NCI-H187 (cell line): ENCODE measurements around the gene CPT1C.
"Not testable (repeated sequence)": the region's sequence is repeated elsewhere in the genome, so short reads cannot be mapped to it uniquely, and the experiment has no call there.

Experiments used
- DNase-seq, 2 experiments: peaks; one replicate each; lab custom pipeline; 2025; lab: John Stamatoyannopoulos, UW

The CPT1C gene

DNA sequence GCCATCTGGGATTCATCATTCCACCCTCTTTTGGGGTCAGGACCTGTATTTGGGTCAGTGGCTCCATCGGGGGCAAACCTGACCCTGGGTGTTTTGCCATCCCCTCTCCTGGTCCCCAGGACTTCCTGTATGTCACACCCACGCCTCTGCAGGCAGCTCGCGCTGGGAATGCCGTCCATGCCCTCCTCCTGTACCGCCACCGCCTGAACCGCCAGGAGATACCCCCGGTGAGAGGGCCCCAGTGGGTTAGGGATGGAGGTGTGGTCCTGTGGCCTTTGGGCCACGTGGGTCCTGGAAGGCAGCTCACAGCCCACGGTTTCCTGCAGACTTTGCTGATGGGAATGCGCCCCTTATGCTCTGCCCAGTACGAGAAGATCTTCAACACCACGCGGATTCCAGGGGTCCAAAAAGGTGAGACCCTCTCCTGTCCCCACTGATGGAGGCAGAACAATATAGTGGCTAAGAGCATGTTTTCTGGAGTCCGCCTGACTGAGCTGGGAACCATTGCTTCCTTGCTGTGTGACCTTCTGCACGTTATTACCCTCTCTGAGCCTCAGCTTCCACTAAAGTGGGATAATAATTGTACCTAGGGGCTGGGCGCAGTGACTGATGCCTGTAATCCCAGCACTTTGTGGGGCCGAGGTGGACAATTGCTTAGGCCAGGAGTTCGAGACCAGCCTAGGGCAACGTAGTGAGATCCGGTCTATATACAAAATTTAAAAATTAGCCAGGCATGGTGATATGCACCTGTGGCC, 14.1 kb downstream of the CPT1C start:
- no peak for DNase-seq

DNA sequence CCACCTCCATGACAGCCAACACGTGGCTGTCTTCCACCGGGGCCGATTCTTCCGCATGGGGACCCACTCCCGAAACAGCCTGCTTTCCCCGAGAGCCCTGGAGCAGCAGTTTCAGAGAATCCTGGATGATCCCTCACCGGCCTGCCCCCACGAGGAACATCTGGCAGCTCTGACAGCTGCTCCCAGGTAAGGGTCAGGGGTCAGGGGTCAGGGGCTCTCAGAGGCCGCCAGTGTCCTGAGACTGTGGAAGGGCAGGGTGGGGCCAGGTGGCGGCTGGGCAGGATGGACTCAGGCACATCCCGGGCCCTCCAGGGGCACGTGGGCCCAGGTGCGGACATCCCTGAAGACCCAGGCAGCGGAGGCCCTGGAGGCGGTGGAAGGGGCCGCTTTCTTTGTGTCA, 15.0 kb downstream of the CPT1C start:
- no peak for DNase-seq

DNA sequence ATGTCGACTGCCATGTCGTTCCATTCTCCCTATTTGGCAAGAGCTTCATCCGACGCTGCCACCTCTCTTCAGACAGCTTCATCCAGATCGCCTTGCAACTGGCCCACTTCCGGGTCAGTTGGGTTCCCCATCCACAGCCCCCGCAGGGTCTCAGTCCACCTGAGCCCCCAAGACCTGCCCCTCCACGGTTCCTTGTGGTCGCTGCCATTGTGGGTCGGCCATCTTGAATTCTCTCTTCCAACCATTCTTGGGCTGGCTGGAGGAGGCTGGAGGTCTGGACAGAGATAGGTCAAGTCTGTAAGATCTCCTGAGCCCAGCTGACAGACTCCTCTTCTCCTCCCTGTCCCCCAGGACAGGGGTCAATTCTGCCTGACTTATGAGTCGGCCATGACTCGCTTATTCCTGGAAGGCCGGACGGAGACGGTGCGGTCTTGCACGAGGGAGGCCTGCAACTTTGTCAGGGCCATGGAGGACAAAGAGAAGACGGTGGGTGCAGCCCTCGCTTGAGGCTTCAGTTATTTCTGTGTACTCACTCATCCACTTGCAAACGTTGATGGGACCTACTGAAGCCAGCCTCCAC, 19.5 kb downstream of the CPT1C start:
- DNase-seq = no peak

GRCh38 chr19:49712397-49712859, 21.5 kb downstream of the CPT1C start:
- no peak for DNase-seq

- no peak for DNase-seq
Measured at GRCh38 chr19:49713236-49713845, 22.4 kb downstream of the CPT1C start.

DNA sequence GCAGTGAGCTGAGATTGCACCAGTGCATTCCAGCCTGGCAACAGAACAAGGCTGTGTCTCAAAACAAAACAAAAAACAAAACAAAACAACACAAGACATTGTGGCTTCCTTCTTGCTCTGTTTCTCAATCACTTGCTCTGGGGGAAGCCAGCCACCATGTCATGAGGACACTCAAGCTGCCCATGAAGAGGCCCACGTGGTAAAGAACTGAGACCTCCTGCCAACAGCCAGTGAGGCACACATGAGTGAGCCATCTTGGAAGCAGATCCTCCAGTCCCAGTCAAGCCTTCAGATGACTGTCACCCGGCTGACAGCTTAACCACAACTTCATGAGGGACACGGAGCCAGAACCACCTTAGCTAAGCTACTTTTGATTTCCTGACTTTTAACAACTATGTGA, 25.2 kb downstream of the CPT1C start:
- DNase-seq = no peak

GRCh38 chr19:49718511-49718910, 27.6 kb downstream of the CPT1C start:
- no peak for DNase-seq

GRCh38 chr19:49718991-49719390, 28.1 kb downstream of the CPT1C start:
- DNase-seq = no peak

- DNase-seq = not testable (repeated sequence)
Measured at GRCh38 chr19:49719420-49719819, 28.5 kb downstream of the CPT1C start.

GRCh38 chr19:49727217-49728030, 36.5 kb downstream of the CPT1C start:
- no peak for DNase-seq

DNA sequence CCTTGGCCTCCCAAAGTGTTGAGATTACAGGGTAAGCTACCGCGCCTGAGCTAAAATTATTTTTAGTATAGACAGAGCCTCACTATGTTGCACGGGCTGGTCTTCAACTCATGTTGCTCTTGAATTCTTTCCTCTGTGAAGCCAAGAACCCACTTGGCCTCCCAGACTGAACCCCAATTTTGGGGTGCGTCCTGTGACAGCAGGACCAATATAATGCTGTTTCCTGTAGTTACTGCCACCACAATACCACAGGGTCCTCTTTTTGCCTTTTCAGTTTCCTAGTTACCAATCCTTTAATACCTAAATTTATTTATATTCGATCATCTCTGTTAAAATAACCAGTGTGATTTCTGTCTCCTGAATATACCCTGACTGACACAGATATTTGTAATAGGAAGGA, 39.2 kb downstream of the CPT1C start:
- no peak for DNase-seq

GRCh38 chr19:49738268-49738667, 47.4 kb downstream of the CPT1C start:
- DNase-seq = no peak

GRCh38 chr19:49739098-49739497, 48.2 kb downstream of the CPT1C start:
- DNase-seq = no peak

DNA sequence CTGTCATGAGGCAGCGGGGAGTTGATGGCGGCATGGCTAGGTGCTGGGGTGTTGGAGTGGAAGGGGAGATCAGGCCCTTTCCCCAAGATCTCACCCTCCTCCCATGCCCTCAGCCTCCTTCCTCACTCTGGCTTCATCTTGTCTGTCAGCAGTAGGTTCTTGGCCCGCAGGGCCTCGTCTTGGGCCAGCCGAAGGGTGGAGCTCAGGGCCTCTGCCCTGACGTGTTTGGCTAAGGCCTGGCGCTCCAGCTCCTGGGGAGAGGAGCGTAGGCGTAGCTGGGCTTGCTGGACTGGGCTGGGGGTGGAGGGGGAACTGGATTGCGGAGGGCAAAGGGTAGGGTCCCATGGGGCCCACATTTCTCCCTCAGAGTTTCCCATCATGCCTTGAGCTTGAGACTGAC, 49.0 kb downstream of the CPT1C start:
- DNase-seq = no peak

DNA sequence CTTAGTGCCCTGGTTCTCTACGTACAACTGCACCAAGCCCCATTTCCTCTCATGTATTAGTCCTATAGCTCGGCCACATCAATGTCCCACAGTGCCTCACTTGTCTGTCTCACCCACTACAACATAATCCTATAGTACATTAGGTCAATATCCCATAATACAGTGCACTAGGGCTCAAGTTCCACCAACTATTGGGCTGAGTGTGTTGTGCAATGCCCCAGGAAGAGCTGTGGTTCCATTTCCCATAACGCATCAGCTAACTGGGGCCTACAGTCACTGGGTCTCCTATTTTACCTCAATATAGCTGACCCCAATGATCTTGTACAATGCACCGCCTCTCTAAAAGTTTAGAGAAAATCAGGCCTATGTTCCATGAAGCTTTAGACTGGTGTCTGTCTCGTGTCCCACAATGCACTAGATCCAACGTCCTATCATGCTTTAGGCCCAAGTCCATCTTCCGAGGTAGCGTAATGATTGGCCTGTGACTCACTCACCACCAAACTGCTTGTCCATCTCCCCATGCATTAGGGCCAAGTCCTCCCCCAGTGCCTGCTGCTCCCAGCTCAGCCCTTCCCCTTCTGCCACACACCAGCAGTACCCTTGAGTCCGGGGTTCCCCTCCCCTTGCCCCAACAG, 50.4 kb downstream of the CPT1C start:
- no peak for DNase-seq

DNA sequence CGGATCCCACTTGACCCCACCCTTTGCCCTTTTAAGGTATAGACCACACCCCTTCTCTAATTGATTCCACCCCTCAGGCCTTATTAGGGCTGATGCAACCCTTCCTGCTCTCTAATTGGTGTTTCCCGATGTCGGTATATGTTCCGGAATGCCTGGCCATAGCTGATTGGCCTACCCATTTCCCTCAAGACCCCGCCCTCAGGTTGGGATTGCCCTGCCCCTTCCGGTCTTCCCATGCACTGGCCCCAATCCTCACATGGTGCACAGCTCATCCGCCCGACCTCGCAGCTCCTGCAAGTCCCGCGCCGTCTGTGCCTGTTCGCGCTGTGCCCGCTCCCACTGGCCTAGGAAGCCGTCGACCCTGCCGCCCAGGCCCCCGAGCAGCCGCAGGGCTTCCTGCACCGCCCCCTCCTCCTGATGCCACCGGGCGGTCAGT, 54.0 kb downstream of the CPT1C start:
- DNase-seq = no peak

- no peak for DNase-seq
Measured at GRCh38 chr19:49746206-49746958, 55.5 kb downstream of the CPT1C start.

- no peak for DNase-seq
Measured at GRCh38 chr19:49749055-49749716, 58.3 kb downstream of the CPT1C start.

- DNase-seq = no peak
Measured at GRCh38 chr19:49749771-49750170, 58.9 kb downstream of the CPT1C start.

- DNase-seq = no peak
Measured at GRCh38 chr19:49752701-49753100, 61.8 kb downstream of the CPT1C start.

DNA sequence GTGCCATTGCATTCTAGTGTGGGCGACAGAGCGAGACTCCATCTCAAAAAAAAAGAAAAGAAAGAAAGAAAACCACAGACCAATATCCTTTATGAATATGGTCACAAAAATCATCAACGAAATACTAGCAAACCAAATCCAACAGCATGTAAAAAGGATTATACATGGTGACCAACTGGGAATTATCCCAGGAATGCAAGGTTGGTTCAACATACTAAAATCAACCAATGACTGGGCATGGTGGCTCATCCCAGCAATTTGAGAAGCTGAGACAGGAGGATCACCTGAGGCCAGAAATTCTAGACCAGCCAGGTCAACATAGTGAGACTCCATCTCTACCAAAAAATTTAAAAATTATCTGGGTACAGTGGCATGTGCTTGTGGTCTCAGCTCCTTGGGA, 65.0 kb downstream of the CPT1C start:
- no peak for DNase-seq
